Testis (tissue), 2 donors: ENCODE measurements around the gene SYNM.
"Not testable (repeated sequence)": the region's sequence is repeated elsewhere in the genome, so short reads cannot be mapped to it uniquely, and the experiment has no call there.

Experiments
- POLR2A ChIP-seq: fragments of 450-650 bp; IDR thresholded peaks from one replicate; pipeline ENCODE4 v1.6.1; 2017; ENCODE audit warnings: antibody characterized with exemption, mild to moderate bottlenecking, moderate library complexity
- TF ChIP-seq, protein P1 (sequence below), 3 experiments: fragments of 450-650 bp in 2 of 3; fragments of 200-600 bp in 1 of 3; sonication (generic) in 1 of 3; IDR thresholded peaks; one replicate each; pipeline ENCODE4 v1.5.1; 2016 to 2019; ENCODE audit warnings: antibody characterized with exemption in 3 of 3, mild to moderate bottlenecking in 2 of 3, moderate library complexity in 1 of 3

DNA sequence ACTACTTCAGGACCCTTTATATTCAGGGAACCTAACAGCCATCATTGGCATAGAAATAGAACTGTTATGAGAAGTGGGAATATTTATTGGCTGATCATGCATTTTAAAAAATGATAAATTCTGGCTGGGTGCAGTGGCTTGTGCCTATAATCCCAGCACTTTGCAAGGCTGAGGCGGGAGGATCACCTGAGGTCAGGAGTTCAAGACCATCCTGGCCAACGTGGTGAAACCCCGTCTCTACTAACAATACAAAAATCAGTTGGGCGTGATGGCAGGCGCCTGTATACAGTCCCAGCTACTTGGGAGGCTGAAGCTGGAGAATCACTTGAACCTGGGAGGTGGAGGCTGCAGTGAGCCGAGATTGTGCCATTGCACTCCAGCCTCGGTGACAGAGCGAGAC is 6.8 kb downstream of the SYNM start:
- TF ChIP-seq, protein P1, sequence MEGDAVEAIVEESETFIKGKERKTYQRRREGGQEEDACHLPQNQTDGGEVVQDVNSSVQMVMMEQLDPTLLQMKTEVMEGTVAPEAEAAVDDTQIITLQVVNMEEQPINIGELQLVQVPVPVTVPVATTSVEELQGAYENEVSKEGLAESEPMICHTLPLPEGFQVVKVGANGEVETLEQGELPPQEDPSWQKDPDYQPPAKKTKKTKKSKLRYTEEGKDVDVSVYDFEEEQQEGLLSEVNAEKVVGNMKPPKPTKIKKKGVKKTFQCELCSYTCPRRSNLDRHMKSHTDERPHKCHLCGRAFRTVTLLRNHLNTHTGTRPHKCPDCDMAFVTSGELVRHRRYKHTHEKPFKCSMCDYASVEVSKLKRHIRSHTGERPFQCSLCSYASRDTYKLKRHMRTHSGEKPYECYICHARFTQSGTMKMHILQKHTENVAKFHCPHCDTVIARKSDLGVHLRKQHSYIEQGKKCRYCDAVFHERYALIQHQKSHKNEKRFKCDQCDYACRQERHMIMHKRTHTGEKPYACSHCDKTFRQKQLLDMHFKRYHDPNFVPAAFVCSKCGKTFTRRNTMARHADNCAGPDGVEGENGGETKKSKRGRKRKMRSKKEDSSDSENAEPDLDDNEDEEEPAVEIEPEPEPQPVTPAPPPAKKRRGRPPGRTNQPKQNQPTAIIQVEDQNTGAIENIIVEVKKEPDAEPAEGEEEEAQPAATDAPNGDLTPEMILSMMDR (IDR thresholded peaks at IDR 0.05): not testable (repeated sequence)
- TF ChIP-seq POLR2A: not testable (repeated sequence)
